ENCODE measurements around the gene GYS1. TPM values are rescaled to one million over a fixed set of nuclear protein-coding genes. Genes with fewer than 3 reads are reported as not detected.

The GYS1 gene
- total RNA-seq, 1 donor from 2014 or later = 57.4 TPM

GRCh38 chr19:48987323-48987722 lies 5.8 kb downstream of the GYS1 start:
- H3K4me1 Mint-ChIP-seq (ENCODE audit: low read depth) = peaks cover 5% of the 10 kb centered on the region
- no peak overlapping the region for H3K27ac Mint-ChIP-seq
- DNase-seq (ENCODE audit: low spot score, unreplicated experiment) = no peak
- no peak overlapping the region for H3K4me3 Mint-ChIP-seq (ENCODE audit: low read depth)
- no peaks in the 10 kb centered on the region for H3K27me3 Mint-ChIP-seq
- H3K36me3 Mint-ChIP-seq (ENCODE audit: insufficient read depth) = peaks cover 16% of the 10 kb centered on the region
- TF ChIP-seq CTCF (IDR thresholded peaks at IDR 0.05; ENCODE audit: unreplicated experiment) = no peak
- no peaks in the 10 kb centered on the region for H3K9me3 Mint-ChIP-seq (ENCODE audit: low read depth)

- Mint-ChIP-seq H3K27me3 (no peaks in the 10 kb centered on the region), H3K9me3 (ENCODE audit: low read depth) (no peaks in the 10 kb centered on the region), H3K27ac (no peak overlapping the region), H3K4me3 (ENCODE audit: low read depth) (no peak overlapping the region), H3K4me1 (ENCODE audit: low read depth) (no peaks in the 10 kb centered on the region), H3K36me3 (ENCODE audit: insufficient read depth) (peaks cover 22% of the 10 kb centered on the region)
- no peak for TF ChIP-seq CTCF (IDR thresholded peaks at IDR 0.05; ENCODE audit: unreplicated experiment)
- DNase-seq (ENCODE audit: low spot score, unreplicated experiment) = no peak
These were observed 6.9 kb downstream of the GYS1 start for GRCh38 chr19:48986211-48986610.

- DNase-seq (ENCODE audit: low spot score, unreplicated experiment) = no peak
- Mint-ChIP-seq H3K36me3 (ENCODE audit: insufficient read depth) (peaks cover 22% of the 10 kb centered on the region), H3K4me3 (ENCODE audit: low read depth) (no peak overlapping the region), H3K9me3 (ENCODE audit: low read depth) (no peaks in the 10 kb centered on the region), H3K4me1 (ENCODE audit: low read depth) (no peaks in the 10 kb centered on the region), H3K27me3 (no peaks in the 10 kb centered on the region), H3K27ac (no peak overlapping the region)
- TF ChIP-seq CTCF (IDR thresholded peaks at IDR 0.05; ENCODE audit: unreplicated experiment) = no peak
These were observed 7.4 kb downstream of the GYS1 start for GRCh38 chr19:48985711-48986110.

- Mint-ChIP-seq H3K4me1 (ENCODE audit: low read depth) (no peaks in the 10 kb centered on the region), H3K4me3 (ENCODE audit: low read depth) (no peak overlapping the region), H3K27me3 (no peaks in the 10 kb centered on the region), H3K9me3 (ENCODE audit: low read depth) (no peaks in the 10 kb centered on the region), H3K27ac (no peak overlapping the region), H3K36me3 (ENCODE audit: insufficient read depth) (peaks cover 23% of the 10 kb centered on the region)
- no peak for TF ChIP-seq CTCF (IDR thresholded peaks at IDR 0.05; ENCODE audit: unreplicated experiment)
- DNase-seq (ENCODE audit: low spot score, unreplicated experiment) = no peak
These were observed 10.8 kb downstream of the GYS1 start for GRCh38 chr19:48982280-48982679.

- peaks cover 23% of the 10 kb centered on the region for H3K36me3 Mint-ChIP-seq (ENCODE audit: insufficient read depth)
- no peaks in the 10 kb centered on the region for H3K9me3 Mint-ChIP-seq (ENCODE audit: low read depth)
- no peak overlapping the region for H3K4me3 Mint-ChIP-seq (ENCODE audit: low read depth)
- H3K4me1 Mint-ChIP-seq (ENCODE audit: low read depth) = no peaks in the 10 kb centered on the region
- H3K27me3 Mint-ChIP-seq = no peaks in the 10 kb centered on the region
- no peak for TF ChIP-seq CTCF (IDR thresholded peaks at IDR 0.05; ENCODE audit: unreplicated experiment)
- no peak overlapping the region for H3K27ac Mint-ChIP-seq
- no peak for DNase-seq (ENCODE audit: low spot score, unreplicated experiment)
These were observed 16.0 kb downstream of the GYS1 start for GRCh38 chr19:48977061-48977460.
